Endothelial cell of umbilical vein (primary cell): ENCODE data around the gene ATP11C. TPM values are rescaled to one million over a fixed set of nuclear protein-coding genes. Genes with fewer than 3 reads are reported as not detected.

Source experiments
- BruUV-seq: library from RNA; stranded (reverse); fragments of 400-500 nt; replicated peaks from 2 replicates; lab custom pipeline; 2021; lab: Mats Ljungman, UMichigan
- CTCF ChIA-PET: fragments of 300-600, 350-600 bp; sonication (Branson Sonifier 250); formaldehyde crosslinking; loops from one replicate; lab custom pipeline; 2021; ENCODE audit warnings: antibody characterized with exemption, inconsistent platforms; lab: Charles Lee
- POLR2A ChIA-PET: fragments of 300-600, 350-600 bp; sonication (Branson Sonifier 250); formaldehyde crosslinking; loops from one replicate; lab custom pipeline; 2021; ENCODE audit warnings: antibody characterized with exemption, inconsistent platforms; lab: Charles Lee
- DNase-seq: peaks from one replicate; pipeline ENCODE4 v3.0.0-alpha.2; 2011; ENCODE audit warnings: low read depth, low spot score
- FAIRE-seq: peaks from 2 replicates; lab custom pipeline; 2011; peaks lifted over from hg19 to GRCh38; lab: Jason Lieb, UNC
- H2AFZ ChIP-seq: 2 replicates; pipeline ENCODE4 v1.6.0; 2012; ENCODE audit warnings: low read depth, low read length, control low read depth, inconsistent platforms
- H3K27ac ChIP-seq: 2 replicates; pipeline ENCODE4 v1.5.1; 2011; ENCODE audit warnings: low read depth, mild to moderate bottlenecking, control low read depth, low read length, moderate library complexity; ENCODE audit not compliant: insufficient read depth
- H3K27me3 ChIP-seq, 2 experiments: 2 replicates each; pipeline versions ENCODE4 v1.6.0 to v1.6.1; 2011; ENCODE audit warnings: low read length in 2 of 2, mixed read lengths in 1 of 2; ENCODE audit not compliant: control insufficient read depth in 2 of 2, insufficient read depth in 2 of 2
- H3K36me3 ChIP-seq, 2 experiments: 2 replicates in 1 of 2; 3 replicates in 1 of 2; pipeline ENCODE4 v1.5.1; 2011; ENCODE audit warnings: low read length in 2 of 2, mild to moderate bottlenecking in 1 of 2, moderate library complexity in 1 of 2; ENCODE audit not compliant: control insufficient read depth in 2 of 2, insufficient read depth in 2 of 2; ENCODE audit errors: extremely low read depth in 1 of 2
- H3K4me1 ChIP-seq: 3 replicates; pipeline ENCODE4 v1.5.1; 2011; ENCODE audit warnings: mild to moderate bottlenecking, low read length; ENCODE audit not compliant: control insufficient read depth, insufficient read depth; ENCODE audit errors: extremely low read depth
- H3K4me2 ChIP-seq: 2 replicates; pipeline ENCODE4 v1.6.1; 2011; ENCODE audit warnings: low read length, control low read depth, mixed read lengths; ENCODE audit not compliant: insufficient read depth
- H3K4me3 ChIP-seq, 3 experiments: fragments of 200-600 bp in 1 of 3; sonication (generic), shearing (Covaris generic) in 1 of 3; replicated peaks in 1 of 3; 2 replicates each; pipeline ENCODE4 v1.5.1; 2011 to 2016; ENCODE audit warnings: control low read depth in 3 of 3, low read length in 3 of 3, mild to moderate bottlenecking in 2 of 3, inconsistent platforms in 1 of 3, low read depth in 1 of 3, moderate library complexity in 1 of 3; ENCODE audit not compliant: insufficient read depth in 1 of 3
- H3K79me2 ChIP-seq: 2 replicates; pipeline ENCODE4 v1.6.0; 2012; ENCODE audit warnings: low read length, inconsistent platforms; ENCODE audit not compliant: control insufficient read depth, insufficient read depth
- H3K9ac ChIP-seq: replicated peaks from 2 replicates; pipeline ENCODE3; 2011; ENCODE audit warnings: low read length, control low read depth; ENCODE audit not compliant: insufficient read depth; ENCODE audit errors: extremely low read depth
- H3K9me1 ChIP-seq: replicated peaks from 3 replicates; pipeline ENCODE4 v1.6.0; 2011; ENCODE audit warnings: mild to moderate bottlenecking, low read length; ENCODE audit not compliant: control insufficient read depth, insufficient read depth; ENCODE audit errors: extremely low read depth
- H3K9me3 ChIP-seq: replicated peaks from 2 replicates; pipeline ENCODE4 v1.5.1; 2012; ENCODE audit warnings: low read length, inconsistent platforms; ENCODE audit not compliant: control insufficient read depth, insufficient read depth
- H4K20me1 ChIP-seq: replicated peaks from 2 replicates; pipeline ENCODE3; 2011; ENCODE audit warnings: mild to moderate bottlenecking, low read length; ENCODE audit not compliant: control insufficient read depth, insufficient read depth; ENCODE audit errors: extremely low read depth
- CTCF ChIP-seq, 2 donors: IDR thresholded peaks; 1 replicate in 1 of 2; 2 replicates in 1 of 2; pipeline ENCODE4 v1.5.1; 2011; ENCODE audit warnings: low read length in 2 of 2, mild to moderate bottlenecking in 2 of 2, moderate library complexity in 2 of 2, control low read depth in 1 of 2, inconsistent platforms in 1 of 2, low read depth in 1 of 2; ENCODE audit not compliant: insufficient read depth in 1 of 2; ENCODE audit errors: extremely low read depth in 1 of 2
- EZH2 ChIP-seq: IDR thresholded peaks from 2 replicates; pipeline ENCODE4 v1.6.1; 2012; ENCODE audit warnings: borderline replicate concordance, low read depth, mild to moderate bottlenecking, moderate library complexity, low read length, inconsistent platforms; ENCODE audit not compliant: severe bottlenecking
- FOS ChIP-seq: IDR thresholded peaks from 2 replicates; pipeline ENCODE4 v1.6.1; 2011; ENCODE audit warnings: mild to moderate bottlenecking, low read length, moderate library complexity, borderline replicate concordance; ENCODE audit not compliant: insufficient read depth
- GATA2 ChIP-seq: IDR thresholded peaks from 2 replicates; pipeline ENCODE4 v1.7.0; 2011; ENCODE audit warnings: low read depth, mild to moderate bottlenecking, moderate library complexity, mixed read lengths, low read length; ENCODE audit not compliant: insufficient read length, insufficient read depth
- JUN ChIP-seq: IDR thresholded peaks from 2 replicates; pipeline ENCODE4 v1.6.1; 2011; ENCODE audit warnings: borderline replicate concordance, low read depth; ENCODE audit not compliant: insufficient read length, insufficient read depth
- MAX ChIP-seq: IDR thresholded peaks from 2 replicates; pipeline ENCODE4 v1.6.1; 2011; ENCODE audit not compliant: insufficient read depth, insufficient read length
- MYC ChIP-seq: IDR thresholded peaks from one replicate; pipeline ENCODE4 v1.6.1; 2011; ENCODE audit warnings: mild to moderate bottlenecking, low read depth, low read length
- POLR2A ChIP-seq: IDR thresholded peaks from 2 replicates; pipeline ENCODE4 v1.6.1; 2012; ENCODE audit warnings: low read depth, mild to moderate bottlenecking, control low read depth, low read length
- POLR2AphosphoS5 ChIP-seq: IDR thresholded peaks from 2 replicates; pipeline ENCODE4 v1.6.1; 2012; ENCODE audit warnings: low read depth, mild to moderate bottlenecking, control low read depth, low read length, moderate library complexity; ENCODE audit not compliant: insufficient read depth
- dilution Hi-C: fragments of 300-500 bp; cut with MboI; formaldehyde crosslinking; loops from one replicate; pipeline ENCODE4 v1.15.0; 2019; ENCODE audit warnings: low sequenced_read_pairs; ENCODE audit not compliant: extremely low pct_ligation_motif_present
- intact Hi-C: fragments of 100-400 bp; cut with micrococcal nuclease; formaldehyde crosslinking; loops from one replicate; pipeline ENCODE4 v1.10.0; 2022
- polyA plus RNA-seq, 4 experiments: library from polyadenylated mRNA; depleted of rRNA in 3 of 4; stranded (reverse) in 3 of 4; unstranded in 1 of 4; fragments of >200 nt; gene quantifications; 2 replicates each; pipeline versions ENCODE4 v1.2.1 to v1.2.3, GENCODE V29; 2011 to 2012; ENCODE audit warnings: missing spikeins in 1 of 4
- total RNA-seq: library from RNA; stranded (reverse); gene quantifications from 2 replicates; pipeline ENCODE4 v1.2.3, GENCODE V29; 2021

The ATP11C gene
- total and polyA plus RNA-seq, 2 donors (not counting 3 experiments of a cell fraction or from before 2014, with no cell fraction given) = 9.1 to 31.8 TPM

- no peaks in the 10 kb centered on the region for H3K9me1 ChIP-seq
- peaks cover 3% of the 10 kb centered on the region for H3K4me1 ChIP-seq
- H3K9me3 ChIP-seq = no peaks in the 10 kb centered on the region
- H3K9ac ChIP-seq = no peak overlapping the region
- intact Hi-C loops = no loop called here
- no peaks in the 10 kb centered on the region for H4K20me1 ChIP-seq
- no peak overlapping the region for H3K4me2 ChIP-seq
- H3K4me3 ChIP-seq = no peak overlapping the region
- no peaks in the 10 kb centered on the region for H3K27me3 ChIP-seq
- no peak overlapping the region for H3K27ac ChIP-seq
- H3K36me3 ChIP-seq = no peaks in the 10 kb centered on the region
- no TSS peak for BruUV-seq
- no peaks in the 10 kb centered on the region for H3K79me2 ChIP-seq
- no peak for DNase-seq
- FAIRE-seq = no peak
- H2AFZ ChIP-seq = no peak overlapping the region
- dilution Hi-C loops = no loop called here
- ChIA-PET CTCF (no interaction called here), POLR2A (no interaction called here)
- TF ChIP-seq POLR2AphosphoS5 (no peak), JUN (no peak), MYC (no peak), FOS (no peak), EZH2 (no peak), MAX (no peak), POLR2A (no peak), GATA2 (no peak), CTCF (IDR thresholded peaks at IDR 0.05; ENCODE audit: extremely low read depth in 1 of 2, insufficient read depth in 1 of 2, low read depth in 1 of 2, low read length in 2 of 2) (no peak)
Observed at GRCh38 chrX:139758250-139758649, 174.6 kb downstream of the ATP11C start.
